Suppressor macrophage treated with lipopolysaccharide for 1 hour (primary cell): ENCODE data around the gene BACH2.
"Not testable (repeated sequence)": the region's sequence is repeated elsewhere in the genome, so short reads cannot be mapped to it uniquely, and the experiment has no call there.

Experiments
- DNase-seq, 3 donors: peaks; one replicate each; pipeline ENCODE4 v3.0.0-alpha.2; 2020 to 2022

The BACH2 gene

GRCh38 chr6:90296341-90297114 is at the start of gene BACH2:
BACH2 (minus strand) TSS chr6:90296843; CDS start chr6:90008844, 287,999 bp downstream.
- DNase-seq, result peak; percentile 95 to 97 (median 97)

GRCh38 chr6:90343576-90343975 is 46.9 kb upstream of the BACH2 start:
- DNase-seq, result no peak

GRCh38 chr6:90338409-90338808 is 41.8 kb upstream of the BACH2 start:
- no peak for DNase-seq

- DNase-seq, result no peak
Observed at GRCh38 chr6:90336388-90336947, 39.8 kb upstream of the BACH2 start.

GRCh38 chr6:90333928-90334327 is 37.3 kb upstream of the BACH2 start:
- DNase-seq, result no peak

- not testable (repeated sequence) for DNase-seq
Observed at GRCh38 chr6:90332978-90333543, 36.4 kb upstream of the BACH2 start.

- no peak for DNase-seq
Observed at GRCh38 chr6:90329386-90330077, 32.9 kb upstream of the BACH2 start.

GRCh38 chr6:90328004-90328403 is 31.4 kb upstream of the BACH2 start:
- DNase-seq, result peak in 2 of 3 donors; percentile 16 to 29

- no peak for DNase-seq
Observed at GRCh38 chr6:90326404-90327057, 29.9 kb upstream of the BACH2 start.

- DNase-seq, result no peak
Observed at GRCh38 chr6:90323706-90324105, 27.1 kb upstream of the BACH2 start.

GRCh38 chr6:90322976-90323474 is 26.4 kb upstream of the BACH2 start:
- no peak for DNase-seq

GRCh38 chr6:90319979-90320685 is 23.5 kb upstream of the BACH2 start:
- no peak for DNase-seq

- DNase-seq, result no peak
Observed at GRCh38 chr6:90319044-90319443, 22.4 kb upstream of the BACH2 start.

- no peak for DNase-seq
Observed at GRCh38 chr6:90315986-90316385, 19.3 kb upstream of the BACH2 start.

GRCh38 chr6:90315354-90315950 is 18.8 kb upstream of the BACH2 start:
- peak in 1 of 3 donors; percentile 21 for DNase-seq

- no peak for DNase-seq
Observed at GRCh38 chr6:90314514-90314913, 17.9 kb upstream of the BACH2 start.

GRCh38 chr6:90311569-90311968 is 14.9 kb upstream of the BACH2 start:
- no peak for DNase-seq

- DNase-seq, result no peak
Observed at GRCh38 chr6:90305800-90306448, 9.3 kb upstream of the BACH2 start.

GRCh38 chr6:90304308-90304707 is 7.7 kb upstream of the BACH2 start:
- no peak for DNase-seq

GRCh38 chr6:90303039-90303438 is 6.4 kb upstream of the BACH2 start:
- peak; percentile 52 to 58 (median 54) for DNase-seq

- DNase-seq, result no peak
Observed at GRCh38 chr6:90302320-90302719, 5.7 kb upstream of the BACH2 start.
